Measurements from ENCODE around the gene CACNA1C. TPM values are rescaled to one million over a fixed set of nuclear protein-coding genes. Genes with fewer than 3 reads are reported as not detected.

Gene CACNA1C
- total RNA-seq, 1 donor from 2014 or later = 11.7 TPM

DNA sequence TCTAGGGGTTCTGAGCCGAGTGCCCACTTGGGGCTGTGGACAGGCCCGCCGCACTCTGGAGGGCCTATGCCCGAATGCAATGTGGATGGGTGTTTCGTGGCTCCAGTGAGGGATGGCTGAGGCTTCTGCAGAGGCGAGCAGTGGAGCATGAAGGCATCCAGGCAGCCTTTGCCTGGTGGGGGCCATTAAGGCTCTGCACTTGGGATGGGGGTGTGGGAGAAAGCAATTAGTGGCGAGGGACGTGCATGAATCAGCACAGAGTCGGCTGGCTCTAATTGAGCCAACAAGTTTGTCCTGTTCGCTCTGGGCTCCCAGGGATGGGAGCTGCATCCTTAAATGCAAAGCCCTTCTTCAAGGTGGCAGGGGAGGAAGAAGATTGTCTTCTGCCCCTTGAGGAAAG is 395.1 kb downstream of the CACNA1C start:
- H3K36me3 Mint-ChIP-seq (ENCODE audit: insufficient read depth) = no peaks in the 10 kb centered on the region
- H3K4me1 Mint-ChIP-seq (ENCODE audit: low read depth) = no peaks in the 10 kb centered on the region
- TF ChIP-seq, protein P1, sequence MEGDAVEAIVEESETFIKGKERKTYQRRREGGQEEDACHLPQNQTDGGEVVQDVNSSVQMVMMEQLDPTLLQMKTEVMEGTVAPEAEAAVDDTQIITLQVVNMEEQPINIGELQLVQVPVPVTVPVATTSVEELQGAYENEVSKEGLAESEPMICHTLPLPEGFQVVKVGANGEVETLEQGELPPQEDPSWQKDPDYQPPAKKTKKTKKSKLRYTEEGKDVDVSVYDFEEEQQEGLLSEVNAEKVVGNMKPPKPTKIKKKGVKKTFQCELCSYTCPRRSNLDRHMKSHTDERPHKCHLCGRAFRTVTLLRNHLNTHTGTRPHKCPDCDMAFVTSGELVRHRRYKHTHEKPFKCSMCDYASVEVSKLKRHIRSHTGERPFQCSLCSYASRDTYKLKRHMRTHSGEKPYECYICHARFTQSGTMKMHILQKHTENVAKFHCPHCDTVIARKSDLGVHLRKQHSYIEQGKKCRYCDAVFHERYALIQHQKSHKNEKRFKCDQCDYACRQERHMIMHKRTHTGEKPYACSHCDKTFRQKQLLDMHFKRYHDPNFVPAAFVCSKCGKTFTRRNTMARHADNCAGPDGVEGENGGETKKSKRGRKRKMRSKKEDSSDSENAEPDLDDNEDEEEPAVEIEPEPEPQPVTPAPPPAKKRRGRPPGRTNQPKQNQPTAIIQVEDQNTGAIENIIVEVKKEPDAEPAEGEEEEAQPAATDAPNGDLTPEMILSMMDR (IDR thresholded peaks at IDR 0.05; ENCODE audit: unreplicated experiment) = no peak
- H3K27ac Mint-ChIP-seq = no peak overlapping the region
- no peaks in the 10 kb centered on the region for H3K9me3 Mint-ChIP-seq (ENCODE audit: low read depth)
- H3K27me3 Mint-ChIP-seq = peaks cover 19% of the 10 kb centered on the region
- DNase-seq (ENCODE audit: low spot score, unreplicated experiment) = no peak
- H3K4me3 Mint-ChIP-seq (ENCODE audit: low read depth) = no peak overlapping the region

DNA sequence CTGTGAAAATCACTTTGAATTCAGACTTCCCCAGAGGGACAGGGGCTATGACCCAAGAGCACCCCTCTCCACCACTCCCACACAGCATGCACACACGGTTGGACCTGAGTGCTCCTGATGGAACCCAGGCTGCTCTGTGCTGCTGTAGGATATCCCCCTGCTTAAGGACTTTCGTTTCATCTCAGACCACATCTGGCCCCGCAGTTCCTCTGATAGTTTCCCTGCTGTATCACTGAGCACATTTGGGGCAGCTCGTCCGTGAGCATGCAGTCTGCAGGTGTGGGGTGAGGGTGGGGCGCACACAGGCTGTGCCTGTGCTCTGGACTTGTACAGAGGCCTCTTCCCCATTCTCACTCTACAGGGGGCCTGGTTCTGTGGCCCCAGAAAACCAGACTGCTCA is 396.8 kb downstream of the CACNA1C start:
- Mint-ChIP-seq H3K27me3 (peaks cover 17% of the 10 kb centered on the region), H3K4me1 (ENCODE audit: low read depth) (no peaks in the 10 kb centered on the region), H3K4me3 (ENCODE audit: low read depth) (no peak overlapping the region), H3K36me3 (ENCODE audit: insufficient read depth) (no peaks in the 10 kb centered on the region), H3K9me3 (ENCODE audit: low read depth) (no peaks in the 10 kb centered on the region), H3K27ac (no peak overlapping the region)
- TF ChIP-seq, protein P1 (IDR thresholded peaks at IDR 0.05; ENCODE audit: unreplicated experiment) = no peak
- DNase-seq (ENCODE audit: low spot score, unreplicated experiment) = no peak

DNA sequence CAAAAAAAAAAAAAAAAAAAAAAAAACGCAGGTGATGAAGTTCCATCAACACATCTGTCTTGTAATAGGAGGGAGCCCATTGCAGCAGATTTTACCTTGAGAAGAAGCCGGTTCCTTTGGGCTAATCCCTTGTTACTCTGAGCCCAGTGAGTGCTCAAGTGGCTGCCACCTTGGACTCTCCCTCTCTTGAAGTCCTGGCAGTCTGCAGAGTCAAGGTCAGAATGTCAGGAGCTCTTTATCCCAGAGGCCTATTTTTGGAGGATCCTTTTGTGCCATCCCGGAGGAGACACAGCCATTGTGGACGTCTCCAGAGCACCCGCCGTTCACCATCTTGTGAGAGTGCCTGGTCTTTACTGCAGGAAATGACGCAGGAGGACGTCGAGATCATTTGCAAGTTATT is 397.8 kb downstream of the CACNA1C start:
- Mint-ChIP-seq H3K27ac (no peak overlapping the region), H3K27me3 (peaks cover 14% of the 10 kb centered on the region), H3K4me3 (ENCODE audit: low read depth) (no peak overlapping the region), H3K4me1 (ENCODE audit: low read depth) (no peaks in the 10 kb centered on the region), H3K36me3 (ENCODE audit: insufficient read depth) (no peaks in the 10 kb centered on the region), H3K9me3 (ENCODE audit: low read depth) (no peaks in the 10 kb centered on the region)
- DNase-seq (ENCODE audit: low spot score, unreplicated experiment) = no peak
- TF ChIP-seq, protein P1 (IDR thresholded peaks at IDR 0.05; ENCODE audit: unreplicated experiment) = no peak

DNA sequence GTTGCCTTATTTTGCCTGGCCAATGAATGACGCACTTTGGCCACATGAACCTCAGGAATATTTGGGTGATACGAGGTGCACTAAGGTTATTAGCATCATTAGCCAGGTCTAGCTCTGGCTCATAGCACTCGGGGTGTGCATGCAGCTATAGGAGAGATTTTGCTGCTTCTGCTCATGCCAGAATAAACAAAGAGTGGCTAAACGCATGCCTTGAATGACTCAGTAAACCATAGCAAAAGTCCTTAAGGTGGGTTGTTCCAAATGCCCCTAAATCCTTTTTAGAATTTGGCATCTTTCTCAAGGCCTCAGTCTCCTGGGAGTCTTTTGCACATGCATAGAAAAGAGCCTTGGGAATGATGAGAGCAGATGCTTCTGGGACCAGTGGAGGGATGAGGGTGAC is 398.2 kb downstream of the CACNA1C start:
- Mint-ChIP-seq H3K9me3 (ENCODE audit: low read depth) (no peaks in the 10 kb centered on the region), H3K36me3 (ENCODE audit: insufficient read depth) (no peaks in the 10 kb centered on the region), H3K27ac (no peak overlapping the region), H3K27me3 (peaks cover 14% of the 10 kb centered on the region), H3K4me1 (ENCODE audit: low read depth) (no peaks in the 10 kb centered on the region), H3K4me3 (ENCODE audit: low read depth) (no peak overlapping the region)
- TF ChIP-seq, protein P1 (IDR thresholded peaks at IDR 0.05; ENCODE audit: unreplicated experiment) = no peak
- no peak for DNase-seq (ENCODE audit: low spot score, unreplicated experiment)

DNA sequence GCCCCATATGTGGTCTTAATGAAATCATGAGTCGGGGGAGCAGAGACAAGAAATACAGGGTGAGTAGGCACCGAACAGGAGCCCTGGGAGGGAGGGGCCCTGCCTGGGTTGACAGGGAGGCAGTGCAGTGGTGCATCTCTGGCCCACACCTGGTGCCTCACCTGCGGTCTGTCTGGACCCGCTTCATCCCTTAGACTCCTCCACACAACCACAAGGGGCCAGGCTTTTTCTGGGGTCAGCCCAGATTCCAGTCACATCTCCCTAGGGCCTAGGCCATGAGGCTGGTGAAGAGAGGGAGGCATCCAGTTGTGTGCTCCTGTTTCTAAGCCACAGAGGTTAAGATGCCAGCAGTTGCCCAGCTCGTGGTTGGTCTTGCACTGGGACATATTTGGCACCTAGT is 398.7 kb downstream of the CACNA1C start:
- Mint-ChIP-seq H3K36me3 (ENCODE audit: insufficient read depth) (no peaks in the 10 kb centered on the region), H3K4me1 (ENCODE audit: low read depth) (no peaks in the 10 kb centered on the region), H3K27ac (no peak overlapping the region), H3K27me3 (peaks cover 14% of the 10 kb centered on the region), H3K9me3 (ENCODE audit: low read depth) (no peaks in the 10 kb centered on the region), H3K4me3 (ENCODE audit: low read depth) (no peak overlapping the region)
- no peak for DNase-seq (ENCODE audit: low spot score, unreplicated experiment)
- TF ChIP-seq, protein P1 (IDR thresholded peaks at IDR 0.05; ENCODE audit: unreplicated experiment) = no peak

All from progenitor cell of endocrine pancreas (in vitro differentiated cells).